GM23338 (cell line): ENCODE results near the gene SHOC1. TPM values are rescaled to one million over a fixed set of nuclear protein-coding genes. Genes with fewer than 3 reads are reported as not detected.

Source experiments
- ATAC-seq: fragments of 200-7000 bp; cut with Tn5 transposase; 3 replicates; pipeline ENCODE4 v1.9.1; 2020
- DNase-seq: peaks from one replicate; pipeline ENCODE4 v3.0.0-alpha.2; 2015; ENCODE audit warnings: low spot score
- H2AFZ ChIP-seq: fragments of 200-600 bp; sonication (generic); 2 replicates; pipeline ENCODE4 v1.8.0; 2016; ENCODE audit warnings: antibody characterized with exemption, mild to moderate bottlenecking, moderate library complexity
- H3F3A ChIP-seq: fragments of 200-600 bp; sonication (generic); replicated peaks from 2 replicates; pipeline ENCODE4 v1.8.0; 2017; ENCODE audit warnings: antibody characterized with exemption, mixed run types, low read depth
- H3K27ac ChIP-seq: fragments of 200-600 bp; sonication (generic); 2 replicates; pipeline ENCODE4 v1.6.1; 2016; ENCODE audit warnings: low read depth
- H3K27me3 ChIP-seq: fragments of 200-600 bp; sonication (generic); 2 replicates; pipeline ENCODE4 v1.8.0; 2016; ENCODE audit warnings: mild to moderate bottlenecking, mixed run types, moderate library complexity; ENCODE audit not compliant: insufficient read depth
- H3K36me3 ChIP-seq: fragments of 200-600 bp; sonication (generic); 2 replicates; pipeline ENCODE4 v1.8.0; 2016; ENCODE audit warnings: mild to moderate bottlenecking; ENCODE audit not compliant: insufficient read depth
- H3K4me1 ChIP-seq: fragments of 200-600 bp; sonication (generic); 2 replicates; pipeline ENCODE4 v1.8.0; 2016; ENCODE audit warnings: mild to moderate bottlenecking, moderate library complexity; ENCODE audit not compliant: insufficient read depth
- H3K4me2 ChIP-seq: fragments of 200-600 bp; sonication (generic); 2 replicates; pipeline ENCODE4 v1.7.1; 2017; ENCODE audit warnings: mixed run types
- H3K4me3 ChIP-seq: fragments of 200-600 bp; sonication (generic); 2 replicates; pipeline ENCODE4 v1.6.1; 2016; ENCODE audit warnings: mixed run types
- H3K79me2 ChIP-seq: fragments of 200-600 bp; sonication (generic); replicated peaks from 2 replicates; pipeline ENCODE4 v1.8.0; 2017; ENCODE audit warnings: mild to moderate bottlenecking; ENCODE audit not compliant: insufficient read depth
- H3K9me2 ChIP-seq: fragments of 200-600 bp; sonication (generic); 2 replicates; pipeline ENCODE4 v1.8.0; 2017; ENCODE audit not compliant: insufficient read depth
- H4K20me1 ChIP-seq: fragments of 200-600 bp; sonication (generic); replicated peaks from 2 replicates; pipeline ENCODE4 v1.8.0; 2017; ENCODE audit warnings: mild to moderate bottlenecking; ENCODE audit not compliant: insufficient read depth
- H3K27ac Mint-ChIP-seq: 2 replicates; pipeline ENCODE4 v1.8.0; 2020; ENCODE audit warnings: inconsistent platforms, mild to moderate bottlenecking, moderate library complexity, mixed read lengths
- H3K27me3 Mint-ChIP-seq: 3 replicates; pipeline ENCODE4 v1.8.0; 2022; ENCODE audit warnings: low read depth, mild to moderate bottlenecking, moderate library complexity, mixed read lengths, inconsistent platforms; ENCODE audit not compliant: insufficient read depth, poor library complexity
- H3K36me3 Mint-ChIP-seq: 3 replicates; pipeline ENCODE4 v1.8.0; 2021; ENCODE audit warnings: low read depth, mild to moderate bottlenecking, inconsistent platforms, moderate library complexity, mixed read lengths
- H3K4me1 Mint-ChIP-seq: 3 replicates; pipeline ENCODE4 v1.8.0; 2020; ENCODE audit warnings: mild to moderate bottlenecking, inconsistent platforms, mixed read lengths
- H3K4me3 Mint-ChIP-seq: 3 replicates; pipeline ENCODE4 v1.8.0; 2021; ENCODE audit warnings: moderate library complexity, mild to moderate bottlenecking, inconsistent platforms, mixed read lengths
- H3K9me3 Mint-ChIP-seq: 3 replicates; pipeline ENCODE4 v1.8.0; 2020; ENCODE audit warnings: moderate library complexity, mild to moderate bottlenecking, inconsistent platforms, mixed read lengths
- ETS1 ChIP-seq: IDR thresholded peaks from 2 replicates; pipeline ENCODE4 v1.6.1; 2016; ENCODE audit warnings: antibody characterized with exemption
- EZH2 ChIP-seq: fragments of 200-600 bp; sonication (generic); IDR thresholded peaks from one replicate; pipeline ENCODE4 v1.8.0; 2017; ENCODE audit warnings: antibody characterized with exemption, mild to moderate bottlenecking, low read depth; ENCODE audit not compliant: unreplicated experiment
- EZH2phosphoT487 ChIP-seq: fragments of 200-600 bp; sonication (generic); IDR thresholded peaks from one replicate; pipeline ENCODE4 v1.8.1; 2018; ENCODE audit warnings: antibody characterized with exemption; ENCODE audit not compliant: unreplicated experiment
- JUNB ChIP-seq: IDR thresholded peaks from one replicate; pipeline ENCODE4 v1.6.1; 2016; ENCODE audit warnings: antibody characterized with exemption; ENCODE audit not compliant: unreplicated experiment
- NANOG ChIP-seq: IDR thresholded peaks from 2 replicates; pipeline ENCODE4 v1.6.1; 2016; ENCODE audit warnings: antibody characterized with exemption, borderline replicate concordance
- POLR2AphosphoS5 ChIP-seq: IDR thresholded peaks from 2 replicates; pipeline ENCODE4 v1.6.1; 2016; ENCODE audit warnings: antibody characterized with exemption, low read depth
- REST ChIP-seq: IDR thresholded peaks from one replicate; pipeline ENCODE4 v1.6.1; 2018; ENCODE audit warnings: antibody characterized with exemption; ENCODE audit not compliant: unreplicated experiment
- ZNF114 ChIP-seq: fragments of 250-450 bp; sonication (Bioruptor Pico); IDR thresholded peaks from 2 replicates; pipeline ENCODE4 v1.5.0; 2020; ENCODE audit warnings: mild to moderate bottlenecking, moderate library complexity
- ZNF331 ChIP-seq: fragments of 250-450 bp; sonication (Bioruptor Pico); IDR thresholded peaks from 2 replicates; pipeline ENCODE4 v1.5.0; 2020; ENCODE audit warnings: low read depth, mild to moderate bottlenecking, moderate library complexity
- ZNF462 ChIP-seq: fragments of 250-450 bp; sonication (Bioruptor Pico); IDR thresholded peaks from 2 replicates; pipeline ENCODE4 v1.5.0; 2020; ENCODE audit warnings: mild to moderate bottlenecking, moderate library complexity
- polyA plus RNA-seq: library from polyadenylated mRNA; unstranded; fragments of >200 nt; fragmentation: Nextera tagmentation; extraction: Ambion mirVana; gene quantifications from 2 replicates; pipeline ENCODE4 v1.2.1, GENCODE V29; 2016
- total RNA-seq: library from RNA; depleted of rRNA; stranded (reverse); fragments of >200 nt; shearing (Covaris generic); gene quantifications from 2 replicates; pipeline ENCODE4 v1.2.3, GENCODE V29; 2014

Gene SHOC1
- total and polyA plus RNA-seq, 2 experiments from 2014 or later, result 0.39 TPM; not detected in 1

- no peaks in the 10 kb centered on the region for H3K79me2 ChIP-seq
- H3K4me3 ChIP-seq, result no peak overlapping the region
- Mint-ChIP-seq H3K27ac (no peak overlapping the region), H3K9me3 (no peaks in the 10 kb centered on the region), H3K4me1 (no peaks in the 10 kb centered on the region), H3K27me3 (peaks cover 1% of the 10 kb centered on the region), H3K4me3 (no peak overlapping the region), H3K36me3 (no peaks in the 10 kb centered on the region)
- H4K20me1 ChIP-seq, result no peaks in the 10 kb centered on the region
- H3K4me2 ChIP-seq, result no peak overlapping the region
- H3F3A ChIP-seq, result no peaks in the 10 kb centered on the region
- H3K27me3 ChIP-seq, result no peaks in the 10 kb centered on the region
- DNase-seq (no peak), ATAC-seq (no peak)
- H3K4me1 ChIP-seq, result no peaks in the 10 kb centered on the region
- H3K9me2 ChIP-seq, result no peaks in the 10 kb centered on the region
- no peaks in the 10 kb centered on the region for H3K36me3 ChIP-seq
- TF ChIP-seq EZH2phosphoT487, result no peak
- H2AFZ ChIP-seq, result no peak overlapping the region
- no peak overlapping the region for H3K27ac ChIP-seq
Measured at GRCh38 chr9:111803924-111804323, 9.2 kb upstream of the SHOC1 start.

GRCh38 chr9:111799915-111800526, 5.3 kb upstream of the SHOC1 start:
- H3K9me2 ChIP-seq, result no peaks in the 10 kb centered on the region
- H3K27ac Mint-ChIP-seq, result no peak overlapping the region
- H3K4me1 Mint-ChIP-seq, result no peaks in the 10 kb centered on the region
- no peaks in the 10 kb centered on the region for H3K27me3 ChIP-seq
- H3K4me1 ChIP-seq, result no peaks in the 10 kb centered on the region
- no peak for ATAC-seq
- peaks cover 2% of the 10 kb centered on the region; the same call in 2 of the 3 replicates for H3K9me3 Mint-ChIP-seq
- H3K4me3 ChIP-seq, result no peak overlapping the region
- H3K79me2 ChIP-seq, result no peaks in the 10 kb centered on the region
- H3K4me2 ChIP-seq, result no peak overlapping the region
- H3K27ac ChIP-seq, result no peak overlapping the region
- peaks cover under 1% of the 10 kb centered on the region; the same call in 1 of the 3 replicates for H3K36me3 Mint-ChIP-seq
- H3K36me3 ChIP-seq, result no peaks in the 10 kb centered on the region
- no peaks in the 10 kb centered on the region for H3K27me3 Mint-ChIP-seq
- no peak for DNase-seq
- H2AFZ ChIP-seq, result no peak overlapping the region
- H3F3A ChIP-seq, result no peaks in the 10 kb centered on the region
- H3K4me3 Mint-ChIP-seq, result no peak overlapping the region
- no peaks in the 10 kb centered on the region for H4K20me1 ChIP-seq
- no peak for TF ChIP-seq EZH2
- TF ChIP-seq ZNF462 (CRISPR knock-in tag), result no peak
- no peak for TF ChIP-seq ZNF331 (CRISPR knock-in tag)
- TF ChIP-seq JUNB, result no peak
- TF ChIP-seq ETS1, result no peak
- no peak for TF ChIP-seq REST
- no peak for TF ChIP-seq ZNF114 (CRISPR knock-in tag)
- TF ChIP-seq EZH2phosphoT487, result no peak
- no peak for TF ChIP-seq POLR2AphosphoS5
- no peak for TF ChIP-seq NANOG
